HCEC 1CT (cell line): Measurements from ENCODE around the gene MMEL1.

Source experiments
- DNase-seq: peaks from one replicate; pipeline ENCODE4 v3.0.0-alpha.2; 2017

MMEL1 gene

DNA sequence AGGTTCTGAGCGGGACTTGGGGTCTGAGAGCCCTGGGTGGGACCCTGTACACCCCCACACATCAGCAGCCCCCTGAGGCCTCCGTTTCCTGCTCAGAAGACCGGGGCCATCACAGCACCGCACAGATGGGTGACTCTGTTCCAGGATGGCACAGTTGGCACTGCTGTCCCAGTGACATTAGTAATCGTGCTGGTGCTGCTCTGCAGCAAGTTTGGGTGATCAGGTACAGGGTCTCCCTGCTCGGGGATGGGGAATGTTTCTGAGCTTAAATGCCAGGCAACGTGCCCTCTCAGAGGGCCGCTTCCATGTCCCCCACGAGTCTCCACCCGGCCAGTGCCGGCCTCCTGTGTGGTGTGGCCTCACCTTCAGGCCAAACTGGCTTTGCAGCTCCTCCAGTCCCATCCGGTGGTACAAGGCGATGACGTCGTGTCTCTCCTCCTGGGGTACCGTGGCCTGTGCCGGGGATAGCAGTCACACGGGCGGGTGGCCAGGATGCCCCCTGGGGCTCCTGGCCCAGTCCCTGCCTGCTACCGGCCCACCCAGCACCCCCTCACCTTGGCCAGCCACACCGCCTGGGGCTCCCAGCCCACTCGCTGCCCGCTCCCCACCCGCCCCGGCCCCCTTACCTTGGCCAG, 29.2 kb downstream of the MMEL1 start:
- no peak for DNase-seq

DNA sequence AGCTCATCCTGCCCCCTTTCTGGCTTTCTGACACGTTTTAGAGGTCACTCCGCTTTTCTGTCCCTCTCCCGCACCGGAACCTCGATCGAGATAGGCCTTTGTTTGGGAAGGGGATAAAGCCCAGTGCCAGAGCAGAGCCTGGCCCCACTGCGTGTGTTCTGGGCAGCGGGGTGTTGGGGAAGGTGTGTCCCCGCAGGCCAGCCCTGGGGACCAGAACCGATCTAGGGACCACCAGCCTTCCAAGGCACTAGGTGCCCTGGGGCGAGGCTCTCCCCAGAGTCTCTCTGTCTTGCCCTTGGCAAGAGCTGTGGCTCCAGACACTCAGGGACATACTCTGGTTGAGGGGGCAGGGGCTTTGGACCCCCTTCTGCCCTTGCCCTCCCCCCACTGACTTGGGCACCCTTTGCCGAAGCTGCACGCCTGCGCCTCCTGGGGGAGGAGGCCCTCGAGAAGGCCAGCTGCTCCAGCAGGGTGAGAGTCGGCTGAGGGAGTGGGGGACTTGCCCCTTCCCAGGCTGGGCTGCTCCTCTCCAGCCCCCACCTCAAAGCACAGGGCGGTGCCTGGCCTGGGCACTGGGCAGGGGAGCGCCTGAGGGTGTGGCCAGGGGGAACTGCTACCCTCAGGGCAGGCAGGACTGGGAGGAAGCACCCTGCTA, 29.8 kb downstream of the MMEL1 start:
- DNase-seq = no peak

DNA sequence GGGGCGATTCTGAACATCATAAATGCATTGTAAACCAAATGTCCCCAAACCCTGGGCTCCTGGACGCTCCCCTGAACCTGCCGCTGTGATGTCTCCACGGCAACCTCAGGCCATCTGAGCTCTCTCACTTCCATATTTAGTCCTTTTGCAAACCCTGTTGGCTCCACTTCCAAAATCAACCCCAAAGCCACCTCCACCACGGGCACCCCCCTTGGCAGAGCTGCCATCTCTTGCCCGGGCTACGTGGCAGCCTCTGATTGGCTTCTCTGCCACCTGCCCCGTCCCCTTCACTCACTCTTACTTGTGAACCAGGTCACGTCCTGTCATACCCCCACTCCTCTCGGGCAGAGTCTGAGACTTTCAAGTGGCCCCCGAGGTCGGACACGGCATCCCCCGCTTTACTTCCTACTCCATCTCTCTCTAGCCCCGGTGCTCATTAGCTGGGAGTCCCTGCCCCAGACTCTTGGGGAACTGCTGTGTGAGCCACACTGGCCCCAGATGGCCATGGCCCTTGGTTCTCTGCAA, 30.4 kb downstream of the MMEL1 start:
- DNase-seq = no peak

DNA sequence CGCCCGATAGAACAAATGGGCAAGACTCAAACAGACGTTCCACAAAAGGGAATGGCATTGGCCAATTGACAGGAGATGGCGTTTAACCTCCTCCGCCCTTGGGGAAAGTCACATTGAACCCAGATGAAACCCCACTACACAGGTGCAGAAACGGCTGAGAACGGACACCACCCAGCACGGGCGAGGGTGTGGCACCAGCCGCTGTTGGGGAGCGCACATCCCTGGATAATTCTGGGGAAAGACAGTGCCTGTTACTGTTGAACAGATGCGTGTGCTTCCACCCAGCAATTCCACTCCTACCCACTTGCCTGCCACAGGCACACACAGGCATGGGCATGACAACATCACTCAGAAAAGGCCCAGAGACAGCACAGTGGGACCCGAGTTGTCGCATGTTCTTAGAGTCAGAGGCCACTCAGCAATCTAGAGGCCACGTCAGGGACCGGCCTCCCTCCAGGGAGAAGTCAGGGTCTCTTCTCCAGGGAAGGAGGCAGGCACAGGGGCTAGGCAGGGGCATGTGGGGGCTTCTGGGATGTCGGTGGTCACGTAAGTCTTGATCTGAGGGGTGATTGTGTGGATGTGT, 31.0 kb downstream of the MMEL1 start:
- DNase-seq = no peak

DNA sequence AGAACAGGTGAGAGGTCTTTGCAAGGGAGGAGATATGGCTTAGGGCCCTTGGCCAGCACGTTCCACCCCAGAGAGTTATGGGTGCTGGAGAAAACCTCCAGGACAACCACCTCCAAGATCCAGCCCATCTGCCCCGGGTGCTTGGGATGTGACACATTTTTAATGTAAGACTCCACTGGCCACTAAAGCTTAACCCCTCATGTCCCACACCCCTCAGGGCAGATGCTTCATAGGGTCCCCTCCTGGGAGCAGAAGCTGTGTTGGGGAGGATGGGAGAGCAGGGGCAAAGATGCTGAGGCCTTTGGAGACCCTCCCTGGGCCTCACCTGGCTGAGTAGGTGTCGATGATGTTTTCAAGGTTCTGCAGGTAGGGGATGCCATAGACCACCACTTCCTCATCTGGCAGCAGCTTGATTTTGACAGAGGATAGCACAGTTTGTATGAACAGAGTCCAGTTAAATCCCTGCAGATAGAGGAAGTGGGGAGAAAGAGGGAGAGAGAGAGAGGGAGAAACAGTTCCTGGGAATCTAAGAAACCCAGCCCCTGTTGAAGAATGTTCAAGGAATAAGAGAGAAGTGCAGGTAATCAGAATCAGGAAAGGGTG, 34.4 kb downstream of the MMEL1 start:
- DNase-seq = no peak

DNA sequence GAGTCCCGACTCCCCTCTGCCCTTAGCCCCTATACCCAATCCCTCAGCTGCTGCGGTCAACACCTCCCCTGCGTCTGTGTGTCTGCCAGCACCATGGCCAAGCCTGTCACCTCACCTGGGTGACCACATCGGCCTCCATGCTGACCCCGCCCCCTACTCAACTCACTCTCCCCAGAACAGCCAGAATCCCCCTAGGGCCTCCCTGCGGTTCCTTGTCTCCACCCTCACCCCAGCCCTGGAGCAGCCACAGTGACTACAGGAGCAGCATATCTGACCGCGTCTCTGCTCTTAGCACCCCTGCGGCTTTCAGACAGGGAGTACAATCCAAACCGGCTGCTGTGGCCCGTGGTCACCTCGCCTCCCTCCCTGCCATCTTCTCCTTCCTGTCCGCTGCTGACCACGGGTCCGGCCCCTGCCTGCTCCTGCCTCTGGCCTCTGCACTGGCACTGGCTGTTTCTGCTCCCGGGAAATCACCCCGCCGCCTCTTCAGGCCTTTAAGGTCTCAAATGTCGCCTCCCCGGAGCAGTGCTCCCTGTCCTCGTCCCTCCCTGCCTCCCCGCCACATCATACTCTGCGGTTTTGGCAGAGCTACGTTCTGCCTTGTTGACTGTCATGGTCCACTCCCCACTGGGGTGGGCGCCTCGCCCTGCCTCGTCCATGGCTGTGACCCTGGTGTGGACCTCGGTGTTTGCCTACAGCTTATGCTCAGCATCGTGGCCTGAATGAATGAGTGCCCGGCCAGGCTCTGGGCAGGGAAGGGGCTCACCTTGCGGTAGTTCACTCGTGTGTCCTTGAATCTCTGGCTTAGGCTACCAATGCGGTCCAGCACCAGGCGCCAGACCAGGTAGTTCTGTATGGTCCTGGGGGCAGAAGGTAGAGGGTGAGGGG, 35.1 kb downstream of the MMEL1 start:
- no peak for DNase-seq

DNA sequence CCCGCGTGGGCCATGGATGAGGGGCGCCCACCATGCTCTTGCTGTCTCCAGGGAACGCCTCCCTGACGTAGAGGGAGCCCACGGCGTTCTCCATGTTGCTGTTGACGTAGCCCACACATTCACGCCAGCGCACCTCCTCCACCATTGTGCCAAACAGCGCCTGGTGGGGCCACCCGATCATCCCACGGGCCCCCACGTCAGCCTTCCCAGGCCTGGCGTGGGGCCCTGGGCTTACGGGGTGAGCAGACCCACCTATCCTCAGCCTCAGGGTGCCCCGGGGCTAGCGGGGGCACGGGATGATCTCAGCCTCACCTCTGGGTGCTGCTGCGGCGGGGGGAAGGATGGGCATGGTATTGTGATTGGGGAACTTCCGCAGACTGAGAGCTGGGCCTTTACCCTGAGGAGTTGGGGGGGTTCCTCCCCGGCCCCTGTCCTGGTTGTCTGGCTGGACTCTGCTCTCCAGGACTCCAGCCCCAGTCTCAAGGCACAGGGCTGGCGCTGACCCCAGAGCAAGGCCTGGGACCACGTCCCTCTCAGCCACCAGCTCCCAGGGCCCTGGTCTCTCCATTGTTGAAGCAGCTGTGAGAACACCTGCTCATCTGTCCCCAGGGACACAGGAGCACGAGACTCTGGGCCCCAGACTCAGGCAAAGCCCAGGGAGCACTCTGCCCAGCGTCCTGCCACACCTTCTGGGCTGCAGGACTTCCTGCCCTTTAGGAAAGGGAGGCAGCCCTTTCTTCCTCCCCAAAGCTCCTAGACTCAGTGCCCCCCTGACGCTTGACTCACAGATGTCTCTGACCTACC, 36.1 kb downstream of the MMEL1 start:
- no peak for DNase-seq

DNA sequence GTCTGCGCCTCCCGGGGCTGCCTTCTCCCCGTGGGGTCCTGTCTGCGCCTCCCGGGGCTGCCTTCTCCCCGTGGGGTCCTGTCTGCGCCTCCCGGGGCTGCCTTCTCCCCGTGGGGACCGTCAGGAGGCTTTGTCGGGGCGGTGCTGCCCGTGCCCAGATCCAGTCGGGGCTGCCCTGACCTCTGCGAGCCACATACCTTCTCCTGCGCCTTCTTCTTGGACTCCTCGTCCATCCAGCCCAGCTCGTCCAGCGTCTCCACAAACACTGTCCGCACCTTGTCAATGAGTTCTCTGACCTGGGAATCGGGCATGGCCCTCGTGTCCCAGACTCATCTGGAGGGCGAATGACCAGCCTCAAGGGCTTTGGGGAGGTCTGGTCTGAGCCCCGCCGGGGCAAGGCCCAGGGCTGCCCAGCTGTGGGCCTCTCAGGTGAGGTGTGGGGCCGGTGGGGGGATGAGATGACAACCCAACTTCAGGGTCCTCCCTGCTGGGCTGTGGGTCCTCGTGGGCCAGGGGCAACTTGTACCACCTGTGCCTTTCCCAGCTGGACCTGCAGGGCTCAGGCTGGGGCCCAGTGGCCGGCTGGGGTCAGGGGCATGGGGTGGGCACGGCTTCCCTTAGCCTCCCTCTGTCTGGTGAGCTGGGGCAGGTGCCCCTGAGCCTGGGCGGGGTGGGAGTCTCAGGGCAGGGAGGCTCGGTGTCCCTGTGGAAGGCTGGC, 36.8 kb downstream of the MMEL1 start:
- DNase-seq = no peak

DNA sequence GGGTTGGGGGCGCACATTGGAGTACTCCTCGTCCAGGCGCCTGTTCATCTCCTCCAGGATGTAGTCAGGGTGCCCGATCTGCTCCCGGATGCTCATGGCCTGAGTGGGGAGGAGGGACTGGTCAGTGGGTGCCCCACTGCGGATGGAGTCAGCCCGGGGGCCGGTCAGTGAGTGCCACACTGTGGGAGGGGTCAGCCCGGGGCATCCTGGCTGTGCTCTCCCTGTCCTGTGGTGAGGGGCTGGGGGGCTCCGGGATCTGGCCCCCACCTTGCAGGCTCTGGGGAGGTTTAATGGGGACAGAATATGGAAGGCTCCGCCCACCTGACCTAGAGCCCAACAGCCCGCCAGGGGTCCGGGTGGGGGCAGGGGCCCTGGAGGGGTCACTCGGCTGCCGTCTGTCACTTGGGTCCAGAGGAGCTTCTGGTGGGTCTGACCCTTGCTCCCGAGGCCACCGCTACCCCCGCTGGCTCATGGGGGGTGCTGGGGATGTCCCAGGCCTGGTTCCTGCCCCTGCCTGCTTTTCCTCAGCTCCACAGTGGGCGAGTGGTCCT, 37.5 kb downstream of the MMEL1 start:
- DNase-seq = no peak

DNA sequence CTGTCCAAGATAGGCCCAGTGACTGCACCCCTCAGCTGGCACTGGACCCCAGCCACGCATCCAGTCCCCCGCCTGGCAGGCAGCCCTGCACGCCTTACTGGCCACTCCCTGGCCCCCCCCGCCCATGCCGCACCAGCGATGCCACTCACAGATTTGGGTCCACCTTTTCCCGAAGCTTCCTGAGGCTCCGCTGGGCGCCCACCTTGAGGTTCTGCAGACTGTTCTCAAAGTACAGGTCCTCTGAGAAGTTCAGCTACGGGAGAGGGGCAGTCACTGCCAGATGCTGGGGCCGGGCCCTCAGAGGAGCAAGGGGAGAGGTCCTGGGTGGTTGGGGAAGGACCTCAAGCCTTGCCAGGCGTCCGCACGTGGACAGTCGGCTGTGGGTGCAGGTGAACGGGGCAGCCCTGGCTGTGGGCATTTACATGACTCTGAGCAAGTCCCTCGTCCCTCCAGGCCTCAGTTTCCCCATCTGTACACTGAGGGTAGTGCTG, 38.1 kb downstream of the MMEL1 start:
- no peak for DNase-seq

DNA sequence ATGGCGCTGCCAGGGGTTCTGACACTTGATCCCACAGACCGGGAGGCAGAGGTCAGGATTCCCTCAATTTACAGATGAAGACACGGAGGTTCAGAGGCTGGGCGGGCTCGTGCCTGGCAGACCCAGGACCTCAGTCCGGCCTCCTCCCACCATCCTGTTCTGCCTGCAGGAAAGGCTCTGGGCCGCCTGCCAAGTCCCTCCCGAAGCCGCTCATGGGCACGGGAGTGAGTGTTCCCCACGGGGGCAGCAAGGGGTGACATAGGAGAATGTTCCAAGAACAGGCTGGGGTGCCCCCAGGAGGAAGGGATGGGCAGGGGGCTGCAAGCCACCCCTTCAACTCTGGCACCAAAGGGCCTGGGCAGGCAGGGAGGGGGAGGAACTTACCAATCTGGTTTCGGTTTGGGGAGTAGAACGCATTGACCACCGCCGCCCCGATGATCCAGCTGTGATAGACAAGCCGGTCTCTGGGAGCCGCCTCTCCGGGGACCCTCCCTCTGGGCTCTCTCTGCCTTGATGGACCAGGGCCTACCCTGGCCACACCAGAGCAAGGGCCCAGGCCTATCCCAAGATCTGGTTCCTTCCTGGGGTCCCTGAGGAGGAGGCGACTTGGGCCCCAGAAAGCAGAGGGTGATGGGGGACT, 38.7 kb downstream of the MMEL1 start:
- no peak for DNase-seq

DNA sequence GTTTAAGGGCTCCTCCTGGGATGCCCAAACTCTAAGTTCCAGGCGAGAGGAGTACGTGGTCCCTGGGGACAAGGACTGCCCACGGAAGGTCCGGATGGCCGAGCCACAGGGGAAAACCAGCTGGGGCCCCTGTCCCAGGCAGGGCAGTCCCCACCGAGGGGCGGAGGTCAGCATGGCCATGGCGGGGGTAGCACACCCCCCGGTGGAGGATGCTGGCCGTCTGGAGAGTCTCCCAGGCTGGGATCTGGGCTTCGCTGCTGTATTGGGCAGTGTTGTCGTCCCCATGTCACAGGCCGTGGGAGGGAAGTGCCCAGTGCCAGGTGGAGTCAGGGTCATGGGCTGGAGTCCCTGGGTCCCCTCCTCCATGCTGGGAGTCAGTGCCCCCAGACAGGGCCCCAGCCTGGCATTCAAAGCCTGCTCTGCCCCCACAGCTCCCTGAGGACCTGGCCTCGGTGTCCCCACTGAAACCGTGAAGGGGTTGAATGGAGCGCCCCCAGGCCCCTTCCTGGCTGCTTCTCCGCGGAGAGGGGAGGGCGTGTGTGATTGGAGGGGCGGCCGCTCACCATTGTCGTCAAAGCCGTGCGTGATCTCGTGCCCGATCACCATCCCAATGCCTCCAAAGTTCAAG, 39.5 kb downstream of the MMEL1 start:
- no peak for DNase-seq

DNA sequence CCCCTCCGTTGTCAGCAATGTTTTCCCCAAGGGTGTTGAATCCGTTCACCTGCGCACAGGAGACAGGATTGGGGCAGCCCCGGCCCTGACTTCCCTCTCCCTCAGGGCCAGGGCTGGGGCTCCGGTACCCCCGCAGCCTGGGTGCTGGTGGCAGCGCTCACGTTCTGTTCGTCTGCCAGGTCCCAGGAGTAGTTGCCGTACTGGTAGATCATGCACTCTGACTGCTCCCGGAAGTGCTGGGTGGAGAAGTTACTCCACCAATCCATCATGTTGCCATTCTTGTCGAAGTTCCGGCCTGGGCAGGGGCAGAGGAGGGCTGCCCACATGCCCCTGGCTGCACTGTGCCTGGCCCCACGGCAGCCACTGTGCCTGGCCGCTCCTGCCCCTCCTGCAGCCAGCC, 40.1 kb downstream of the MMEL1 start:
- no peak for DNase-seq

DNA sequence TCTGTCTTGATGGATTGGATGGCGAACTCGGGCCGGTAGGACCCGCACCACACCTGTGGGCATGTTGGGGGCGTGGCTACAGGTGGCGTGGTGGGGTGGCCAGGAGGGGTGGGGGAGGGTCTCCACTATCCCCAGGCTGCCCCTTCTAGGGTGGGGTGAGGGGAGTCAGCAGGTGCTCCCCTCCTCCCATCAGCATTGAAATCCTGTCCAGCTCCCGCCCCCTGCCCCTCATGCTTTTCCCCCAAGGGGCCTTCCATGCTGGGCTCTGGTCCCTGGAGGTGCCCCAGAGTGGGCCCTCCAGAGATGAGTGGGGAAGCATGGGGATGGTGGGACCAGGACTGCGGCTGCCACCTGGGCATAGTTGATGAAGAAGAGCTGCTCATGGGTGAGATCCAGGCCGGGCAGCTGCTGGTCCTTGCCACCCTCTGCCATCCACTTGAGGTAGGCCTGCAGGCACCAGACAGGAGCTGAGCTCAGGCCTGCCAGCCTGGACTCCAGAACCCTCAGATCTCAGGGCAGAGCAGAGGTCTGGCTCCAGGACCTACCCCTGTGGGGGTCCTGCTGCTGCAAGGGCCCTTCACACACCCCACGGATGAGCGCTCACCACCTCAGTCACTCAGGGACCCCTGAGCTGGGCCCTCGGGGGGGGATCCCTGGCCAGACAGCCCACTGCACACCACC, 41.1 kb downstream of the MMEL1 start:
- no peak for DNase-seq

DNA sequence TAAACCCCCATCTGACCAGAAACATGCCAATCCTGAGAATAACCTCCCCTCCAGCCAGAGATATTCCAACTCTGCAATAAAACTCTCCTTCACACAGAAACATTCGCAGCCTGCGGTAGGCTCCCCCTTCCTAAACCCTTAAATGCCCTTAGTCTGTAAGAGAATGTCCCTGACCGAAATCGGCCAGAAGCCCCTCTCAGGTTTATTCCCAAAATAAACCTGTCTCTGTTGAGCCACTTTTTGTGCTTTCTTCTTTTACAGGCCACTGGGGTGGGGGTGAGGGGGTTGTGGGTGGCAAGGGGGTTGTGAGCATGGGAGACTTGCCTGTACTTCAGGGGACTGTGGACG, 41.6 kb downstream of the MMEL1 start:
- no peak for DNase-seq

DNA sequence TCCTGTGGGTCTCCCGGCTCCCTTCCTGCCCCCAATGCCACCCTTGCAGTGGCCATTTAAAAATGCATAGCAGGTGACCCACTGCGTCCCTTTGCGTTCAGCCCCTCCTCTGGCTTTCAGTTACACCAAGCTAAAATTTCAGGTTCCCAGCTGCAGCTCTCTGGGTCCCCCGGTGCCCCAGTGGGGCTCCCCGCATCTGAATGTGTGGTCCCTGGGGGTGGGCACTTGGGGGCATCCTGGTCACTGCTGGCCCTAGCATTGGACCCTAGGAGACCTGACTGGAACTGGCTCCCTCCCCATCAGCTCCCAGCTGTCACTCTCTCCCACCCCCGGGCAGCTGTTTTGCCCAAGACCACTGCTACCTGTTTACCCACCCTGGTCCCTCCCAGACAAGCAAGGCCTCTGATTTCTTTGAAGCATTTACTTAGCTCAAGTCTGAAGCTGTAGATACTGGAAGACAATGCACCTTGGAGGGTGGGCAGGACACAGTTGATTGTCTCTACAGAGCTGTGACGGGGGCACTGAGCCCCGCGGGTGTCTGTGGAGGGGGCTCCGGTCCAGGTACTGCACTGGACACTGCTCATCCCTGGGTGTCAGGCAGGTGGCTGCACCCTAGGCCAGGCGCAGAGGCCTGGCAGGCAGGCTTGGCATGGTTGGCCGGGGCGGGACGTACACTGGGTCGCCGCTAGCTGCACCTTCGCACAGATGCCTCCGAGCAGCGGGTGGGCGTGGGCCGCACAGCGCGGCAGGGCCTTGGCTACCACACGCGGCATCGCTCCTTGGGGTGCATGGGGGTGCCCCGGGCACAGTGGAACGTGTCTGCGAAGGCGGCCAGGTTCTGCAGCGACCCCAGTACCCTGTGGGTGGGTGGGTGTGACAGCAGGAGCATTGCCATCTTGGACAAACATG, 42.3 kb downstream of the MMEL1 start:
- DNase-seq = no peak

DNA sequence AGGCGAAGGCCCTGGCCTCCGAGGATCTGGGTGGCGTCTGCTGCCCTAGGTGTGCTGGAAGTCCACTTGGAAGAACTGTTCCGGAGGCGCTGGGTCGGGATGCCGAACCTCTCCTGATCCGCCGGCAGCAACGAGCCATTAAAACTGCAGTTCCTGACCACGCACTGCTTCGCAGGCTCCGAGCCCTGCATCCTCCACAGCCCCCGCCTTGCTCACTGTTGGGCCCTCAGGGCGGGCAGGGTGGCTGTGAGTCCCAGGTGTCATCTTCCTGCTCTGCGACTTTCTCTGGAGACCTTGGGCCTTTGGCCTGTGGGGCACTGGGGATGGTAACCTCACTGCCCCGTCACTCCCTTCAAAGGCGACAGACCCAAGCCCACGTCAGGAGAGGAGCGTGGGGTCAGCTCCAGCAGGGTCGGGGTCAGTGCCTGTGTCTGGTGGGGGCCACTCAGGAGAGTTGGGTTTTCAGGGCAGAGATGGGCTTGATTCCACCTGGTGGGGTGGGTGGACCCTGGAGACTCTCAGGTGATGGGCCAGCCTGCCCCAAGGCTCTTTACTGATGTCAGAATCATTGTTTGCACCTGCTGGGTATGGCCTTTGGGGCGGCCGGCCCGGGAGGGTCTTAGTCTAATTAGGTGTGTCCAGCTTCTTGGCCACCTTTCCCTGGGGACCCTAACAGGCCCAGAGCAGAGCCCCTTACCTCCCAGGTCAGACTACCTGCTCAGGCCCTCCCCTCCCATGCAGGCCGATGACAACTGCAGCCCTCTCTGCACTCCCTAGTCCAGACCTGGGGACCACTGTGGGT, 43.2 kb downstream of the MMEL1 start:
- no peak for DNase-seq
